Measurements from ENCODE around the gene PLP1.
"Not testable (repeated sequence)": the region's sequence is repeated elsewhere in the genome, so short reads cannot be mapped to it uniquely, and the experiment has no call there.

- not testable (repeated sequence) for TF ChIP-seq EP300, CTCF (IDR thresholded peaks at IDR 0.05)
Measured at GRCh38 chrX:103817101-103817500, 40.5 kb downstream of the PLP1 start.
